Nephron (organoid): ENCODE results near the gene RCOR3.

Experiments
- H3K27ac Mint-ChIP-seq, 3 experiments: 2 replicates each; pipeline ENCODE4 v1.8.0; 2020; ENCODE audit warnings: mixed read lengths in 3 of 3, mild to moderate bottlenecking in 2 of 3, moderate library complexity in 1 of 3
- H3K27me3 Mint-ChIP-seq: 2 replicates; pipeline ENCODE4 v1.8.0; 2021; ENCODE audit warnings: low read depth, mild to moderate bottlenecking, moderate library complexity, mixed read lengths
- H3K36me3 Mint-ChIP-seq: 2 replicates; pipeline ENCODE4 v1.8.0; 2020; ENCODE audit warnings: low read depth, mixed read lengths
- H3K4me1 Mint-ChIP-seq: 2 replicates; pipeline ENCODE4 v1.8.0; 2020; ENCODE audit warnings: mixed read lengths
- H3K4me3 Mint-ChIP-seq, 3 experiments: 2 replicates each; pipeline ENCODE4 v1.8.0; 2020; ENCODE audit warnings: mild to moderate bottlenecking in 3 of 3, mixed read lengths in 3 of 3, moderate library complexity in 2 of 3
- H3K9me3 Mint-ChIP-seq: 2 replicates; pipeline ENCODE4 v1.8.0; 2020; ENCODE audit warnings: mixed read lengths
- CTCF ChIP-seq, 3 experiments: fragments of 200-600 bp; sonication (generic); IDR thresholded peaks; one replicate each; pipeline ENCODE4 v1.5.0; 2021; ENCODE audit warnings: antibody characterized with exemption in 3 of 3; ENCODE audit not compliant: unreplicated experiment in 3 of 3

Gene RCOR3

GRCh38 chr1:211359876-211360275 lies 100.7 kb downstream of the RCOR3 start:
- Mint-ChIP-seq H3K36me3 (peaks cover 11% of the 10 kb centered on the region), H3K4me3 (no peak overlapping the region), H3K9me3 (no peaks in the 10 kb centered on the region), H3K4me1 (no peaks in the 10 kb centered on the region), H3K27ac (peak overlapping the region in 2 of 3 experiments; percentile 13 to 40), H3K27me3 (no peaks in the 10 kb centered on the region)
- TF ChIP-seq CTCF (IDR thresholded peaks at IDR 0.05; ENCODE audit: unreplicated experiment in 3 of 3) = no peak

GRCh38 chr1:211361202-211361601 lies 102.0 kb downstream of the RCOR3 start:
- TF ChIP-seq CTCF (IDR thresholded peaks at IDR 0.05; ENCODE audit: unreplicated experiment in 3 of 3) = no peak
- peaks cover 7% of the 10 kb centered on the region for H3K36me3 Mint-ChIP-seq
- no peaks in the 10 kb centered on the region for H3K9me3 Mint-ChIP-seq
- H3K4me1 Mint-ChIP-seq = no peaks in the 10 kb centered on the region
- H3K27ac Mint-ChIP-seq = peak overlapping the region in 1 of 3 experiments; percentile 28
- H3K27me3 Mint-ChIP-seq = no peaks in the 10 kb centered on the region
- H3K4me3 Mint-ChIP-seq = no peak overlapping the region
